Hepatocyte (in vitro differentiated cells): ENCODE measurements around the gene RIF1. TPM values are rescaled to one million over a fixed set of nuclear protein-coding genes. Genes with fewer than 3 reads are reported as not detected.

ENCODE experiments used
- DNase-seq: peaks from one replicate; pipeline ENCODE4 v3.0.0-alpha.2; 2016; ENCODE audit warnings: low spot score
- H2AFZ ChIP-seq: fragments of 200-600 bp; sonication (generic); 2 replicates; pipeline ENCODE4 v1.6.0; 2016; ENCODE audit warnings: antibody characterized with exemption, mild to moderate bottlenecking
- H3K27ac ChIP-seq: fragments of 200-600 bp; sonication (generic); 2 replicates; pipeline ENCODE4 v1.5.1; 2016; ENCODE audit warnings: mild to moderate bottlenecking
- H3K27me3 ChIP-seq: fragments of 200-600 bp; sonication (generic); 2 replicates; pipeline ENCODE4 v1.6.1; 2016
- H3K36me3 ChIP-seq: fragments of 200-600 bp; sonication (generic); replicated peaks from 2 replicates; pipeline ENCODE4 v1.5.1; 2016; ENCODE audit warnings: low read depth; ENCODE audit not compliant: insufficient read depth
- H3K4me1 ChIP-seq: fragments of 200-600 bp; sonication (generic); 2 replicates; pipeline ENCODE4 v1.5.1; 2016; ENCODE audit warnings: mild to moderate bottlenecking, moderate library complexity; ENCODE audit not compliant: insufficient read depth
- H3K4me2 ChIP-seq: fragments of 200-600 bp; sonication (generic); 2 replicates; pipeline ENCODE4 v1.6.0; 2016
- H3K4me3 ChIP-seq: fragments of 200-600 bp; sonication (generic); 2 replicates; pipeline ENCODE4 v1.5.1; 2016; ENCODE audit warnings: mild to moderate bottlenecking
- H3K79me2 ChIP-seq: fragments of 200-600 bp; sonication (generic); 2 replicates; pipeline ENCODE4 v1.6.0; 2017; ENCODE audit warnings: mild to moderate bottlenecking
- H3K9me2 ChIP-seq: fragments of 200-600 bp; sonication (generic); replicated peaks from 2 replicates; pipeline ENCODE4 v1.6.0; 2017; ENCODE audit warnings: mild to moderate bottlenecking; ENCODE audit not compliant: insufficient read depth
- H3K9me3 ChIP-seq: fragments of 200-600 bp; sonication (generic); 2 replicates; pipeline ENCODE4 v1.5.1; 2016; ENCODE audit warnings: low read depth, mild to moderate bottlenecking
- H4K20me1 ChIP-seq: fragments of 200-600 bp; sonication (generic); 2 replicates; pipeline ENCODE4 v1.6.0; 2016; ENCODE audit warnings: mild to moderate bottlenecking; ENCODE audit not compliant: insufficient read depth, poor library complexity, severe bottlenecking
- CTCF ChIP-seq: fragments of 200-600 bp; sonication (generic); IDR thresholded peaks from 2 replicates; pipeline ENCODE4 v1.5.1; 2016; ENCODE audit warnings: antibody characterized with exemption, mild to moderate bottlenecking; ENCODE audit not compliant: poor library complexity
- EZH2 ChIP-seq: fragments of 200-600 bp; sonication (generic); IDR thresholded peaks from 2 replicates; pipeline ENCODE4 v1.6.1; 2016; ENCODE audit warnings: antibody characterized with exemption, mild to moderate bottlenecking, borderline replicate concordance
- EZH2phosphoT487 ChIP-seq: fragments of 200-600 bp; sonication (generic); IDR thresholded peaks from one replicate; pipeline ENCODE4 v1.6.1; 2018; ENCODE audit warnings: antibody characterized with exemption, mild to moderate bottlenecking, low read depth, moderate library complexity; ENCODE audit not compliant: unreplicated experiment, severe bottlenecking
- WGBS: methylation state at CpG from one replicate; pipeline ENCODE4 v1.1.6; 2016; ENCODE audit warnings: low lambda C conversion rate; ENCODE audit errors: missing lambda C conversion rate; 5-methylcytosine and 5-hydroxymethylcytosine counted together
- polyA plus RNA-seq: library from polyadenylated mRNA; unstranded; fragments of >200 nt; fragmentation: Nextera tagmentation; extraction: Ambion mirVana; gene quantifications from 2 replicates; pipeline ENCODE4 v1.2.1, GENCODE V29; 2016
- total RNA-seq: library from RNA; depleted of rRNA; stranded (reverse); fragments of >200 nt; gene quantifications from 2 replicates; pipeline ENCODE4 v1.2.3, GENCODE V29; 2014

RIF1 gene
- total and polyA plus RNA-seq, 2 experiments from 2014 or later: 12.7 to 30.8 TPM

GRCh38 chr2:151522556-151522955, 112.9 kb downstream of the RIF1 start:
- DNase-seq: no peak
- Histone ChIP-seq H3K9me3 (no peaks in the 10 kb centered on the region), H3K9me2 (no peaks in the 10 kb centered on the region), H3K4me1 (no peaks in the 10 kb centered on the region), H3K4me2 (no peak overlapping the region), H3K79me2 (no peaks in the 10 kb centered on the region), H3K36me3 (no peaks in the 10 kb centered on the region), H3K27ac (no peak overlapping the region), H3K27me3 (no peaks in the 10 kb centered on the region), H2AFZ (no peak overlapping the region), H3K4me3 (no peak overlapping the region), H4K20me1 (no peaks in the 10 kb centered on the region)
- TF ChIP-seq CTCF (no peak), EZH2 (no peak), EZH2phosphoT487 (no peak)
- 92% methylated on average over 7 of the region's 7 CpGs for WGBS

GRCh38 chr2:151523850-151524249, 114.1 kb downstream of the RIF1 start:
- Histone ChIP-seq H3K4me3 (no peak overlapping the region), H3K79me2 (no peaks in the 10 kb centered on the region), H3K9me3 (no peaks in the 10 kb centered on the region), H3K4me2 (no peak overlapping the region), H3K9me2 (no peaks in the 10 kb centered on the region), H3K27ac (no peak overlapping the region), H3K36me3 (no peaks in the 10 kb centered on the region), H3K4me1 (no peaks in the 10 kb centered on the region), H3K27me3 (no peaks in the 10 kb centered on the region), H2AFZ (no peak overlapping the region), H4K20me1 (no peaks in the 10 kb centered on the region)
- no peak for DNase-seq
- TF ChIP-seq EZH2 (no peak), EZH2phosphoT487 (no peak), CTCF (no peak)
- 77% methylated on average over 3 of the region's 3 CpGs for WGBS

DNA sequence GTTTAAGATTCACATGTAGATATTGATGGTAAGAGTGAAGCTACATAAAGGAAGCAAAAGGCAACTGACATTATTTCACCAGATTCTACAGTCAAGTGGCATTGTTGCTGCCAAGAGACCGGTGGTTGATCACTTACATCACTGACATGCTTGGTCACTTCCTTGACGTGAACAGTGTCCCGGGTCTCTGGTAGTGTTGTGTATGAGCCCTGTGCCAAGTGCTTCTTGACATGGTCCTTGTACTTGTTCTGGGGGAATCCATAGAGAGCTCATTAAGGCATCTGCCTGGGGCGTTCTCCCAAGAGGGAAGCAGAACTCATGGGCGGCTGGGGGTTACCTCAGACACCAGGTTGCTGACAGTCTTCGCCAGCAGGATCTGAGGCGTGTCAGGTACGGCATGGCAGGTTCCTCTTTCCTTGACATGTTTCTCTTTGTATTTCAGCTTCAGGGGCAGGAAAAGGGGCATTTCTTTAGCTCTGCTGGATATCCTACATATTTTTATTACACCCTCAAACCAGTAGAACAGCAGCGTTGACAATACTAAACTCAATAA, 116.2 kb downstream of the RIF1 start:
- Histone ChIP-seq H2AFZ (no peak overlapping the region), H3K9me3 (no peaks in the 10 kb centered on the region), H3K4me3 (no peak overlapping the region), H4K20me1 (no peaks in the 10 kb centered on the region), H3K36me3 (no peaks in the 10 kb centered on the region), H3K4me2 (no peak overlapping the region), H3K27me3 (no peaks in the 10 kb centered on the region), H3K9me2 (no peaks in the 10 kb centered on the region), H3K79me2 (no peaks in the 10 kb centered on the region), H3K4me1 (no peaks in the 10 kb centered on the region), H3K27ac (no peak overlapping the region)
- TF ChIP-seq CTCF: no peak
- no peak for TF ChIP-seq EZH2
- no peak for TF ChIP-seq EZH2phosphoT487
- no peak for DNase-seq
- WGBS: 93% methylated on average over 9 of the region's 9 CpGs
